CD4-positive, alpha-beta T cell treated with Interleukin-15 for 4 hours (primary cell): ENCODE measurements around the gene SNN.

ENCODE experiments used
- DNase-seq: peaks from one replicate; pipeline ENCODE4 v3.0.0-alpha.2; 2020; ENCODE audit warnings: low spot score

SNN gene

DNA sequence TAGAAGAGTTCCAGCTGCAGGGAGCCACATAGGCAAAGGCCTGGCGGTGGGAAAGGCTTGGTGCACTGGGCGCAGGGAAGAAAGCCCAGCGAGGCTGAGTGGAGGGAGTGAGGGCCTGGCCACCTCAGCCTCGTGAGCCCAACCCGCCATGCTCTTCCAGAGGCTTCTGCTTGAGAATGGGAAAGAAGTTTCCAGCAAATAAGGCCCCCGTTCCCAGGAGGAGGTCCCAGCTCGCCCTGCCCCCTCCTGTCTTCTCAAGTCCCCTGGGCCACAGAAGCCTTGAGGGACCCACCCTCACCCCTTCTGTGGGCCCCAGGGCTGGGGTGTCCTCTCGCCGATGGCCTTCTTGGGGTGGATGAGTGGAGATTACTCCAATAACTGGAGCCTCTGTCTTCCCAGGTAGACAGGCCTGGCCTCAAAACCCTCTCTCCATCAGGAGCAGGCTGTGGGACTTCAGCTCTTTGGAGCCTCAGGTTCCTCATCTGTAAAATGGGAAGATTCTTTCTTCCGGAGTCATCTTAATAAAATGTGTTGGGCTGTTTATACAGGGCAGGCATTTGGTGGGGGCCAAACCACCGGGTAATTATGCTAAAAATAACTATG is 933 bp upstream of the SNN start:
- no peak for DNase-seq

DNA sequence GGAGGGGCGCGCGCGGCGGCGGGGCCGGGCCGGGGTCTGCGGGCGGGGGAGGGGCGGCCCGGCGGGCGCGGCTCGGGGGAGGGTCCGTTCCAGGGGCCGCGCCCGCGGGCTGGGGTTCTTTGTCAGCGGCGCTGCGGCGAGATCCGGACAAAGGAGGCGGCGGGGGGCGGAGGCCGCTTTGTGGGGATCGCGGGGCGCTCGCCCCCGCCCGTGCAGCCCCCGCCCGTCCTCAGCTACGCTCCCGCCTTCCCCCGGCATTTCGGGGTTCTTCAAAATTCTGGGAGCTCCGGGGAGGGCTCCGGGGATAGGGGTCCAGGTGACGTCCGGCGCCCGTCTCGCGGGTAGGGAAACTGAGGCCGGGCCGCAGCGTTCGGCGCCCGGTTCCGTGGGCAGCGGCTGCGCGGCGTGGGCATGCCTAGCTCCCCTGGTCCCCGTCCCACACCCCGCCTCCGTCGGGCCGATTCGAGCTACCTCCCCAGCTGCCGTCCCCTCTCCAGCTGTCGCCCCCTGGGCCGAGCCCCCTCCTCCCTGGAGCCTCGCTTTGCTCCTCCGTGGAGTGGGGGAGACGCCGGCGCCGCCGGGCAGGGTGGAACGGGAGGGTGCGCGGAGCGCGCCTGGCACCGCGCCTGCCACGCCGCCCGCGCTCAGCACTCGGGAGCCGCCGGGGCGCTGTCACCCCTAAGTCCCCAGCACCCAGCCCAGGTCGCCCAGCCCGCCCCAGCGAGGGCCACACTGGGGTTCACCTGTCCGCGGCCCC is 546 bp downstream of the SNN start:
- DNase-seq: no peak

GRCh38 chr16:11669380-11670146 is 1.3 kb downstream of the SNN start:
- DNase-seq: no peak

DNA sequence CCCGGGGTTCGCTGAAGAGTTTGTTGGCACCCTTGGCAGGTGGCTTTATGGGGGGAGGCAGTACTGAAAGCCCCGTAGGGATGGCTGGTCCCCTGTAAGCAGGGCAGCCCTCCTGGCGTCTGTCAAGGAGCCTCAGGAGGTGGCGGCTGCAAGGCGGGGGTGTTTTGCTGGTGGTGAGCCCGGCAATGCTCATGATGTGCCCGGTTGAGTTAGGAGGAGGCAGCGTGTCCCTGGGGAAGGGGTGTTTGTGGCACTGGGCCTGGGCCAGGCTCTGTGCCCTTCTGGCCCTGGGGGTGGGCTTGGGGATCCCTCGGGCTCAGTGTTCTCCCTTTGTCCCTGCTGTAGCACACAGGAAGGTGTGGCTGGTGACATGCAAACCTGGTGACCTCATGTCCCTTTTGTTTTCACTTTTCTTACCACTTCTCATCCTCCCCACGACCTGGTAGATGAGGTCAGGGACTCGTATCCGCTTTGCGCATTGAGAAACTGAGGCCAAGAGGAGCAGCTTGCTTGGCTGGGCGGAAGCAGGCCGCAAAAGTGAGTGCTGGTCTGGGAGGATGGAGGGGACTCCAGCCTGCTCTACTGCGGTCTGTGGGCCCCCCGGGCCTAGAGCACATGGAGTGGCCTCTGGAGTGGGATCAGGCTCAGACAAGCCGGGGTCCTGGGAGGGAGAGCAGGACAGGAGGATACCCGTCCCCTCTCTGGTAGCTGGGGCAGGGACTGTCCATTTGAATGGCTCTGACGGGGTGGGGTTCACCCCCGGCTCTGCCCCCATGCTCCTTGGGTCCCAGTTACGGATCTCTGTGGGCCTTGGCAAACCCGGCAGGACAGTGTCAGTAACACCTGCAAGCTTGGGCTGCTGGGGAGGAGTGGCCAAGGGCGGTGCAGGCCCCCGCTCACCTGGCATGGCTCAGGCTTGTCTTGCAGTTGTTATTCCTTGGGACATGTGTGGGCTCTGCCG is 2.2 kb downstream of the SNN start:
- DNase-seq: peak; percentile 25

GRCh38 chr16:11671271-11671670 is 3.0 kb downstream of the SNN start:
- DNase-seq: no peak

DNA sequence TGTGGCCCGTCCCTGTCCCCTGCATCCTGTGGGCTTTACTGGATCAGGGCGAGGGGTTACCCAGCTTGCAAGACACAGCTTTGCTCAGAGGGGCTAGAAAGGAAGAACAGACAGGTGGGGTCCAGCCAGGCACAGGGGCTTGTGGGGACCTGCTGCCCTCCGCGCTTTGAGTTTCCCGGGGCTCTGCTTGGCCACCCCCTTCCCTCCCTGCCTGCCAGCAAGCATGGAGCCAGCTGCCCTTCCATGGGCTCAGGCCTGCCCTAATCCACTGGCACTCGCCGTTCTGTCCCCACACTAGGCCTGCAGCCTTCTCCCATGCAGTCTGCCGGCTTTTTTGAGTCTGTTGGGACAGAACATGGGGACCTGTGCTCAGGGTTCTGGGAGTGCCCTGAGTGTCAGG is 3.4 kb downstream of the SNN start:
- DNase-seq: no peak

DNA sequence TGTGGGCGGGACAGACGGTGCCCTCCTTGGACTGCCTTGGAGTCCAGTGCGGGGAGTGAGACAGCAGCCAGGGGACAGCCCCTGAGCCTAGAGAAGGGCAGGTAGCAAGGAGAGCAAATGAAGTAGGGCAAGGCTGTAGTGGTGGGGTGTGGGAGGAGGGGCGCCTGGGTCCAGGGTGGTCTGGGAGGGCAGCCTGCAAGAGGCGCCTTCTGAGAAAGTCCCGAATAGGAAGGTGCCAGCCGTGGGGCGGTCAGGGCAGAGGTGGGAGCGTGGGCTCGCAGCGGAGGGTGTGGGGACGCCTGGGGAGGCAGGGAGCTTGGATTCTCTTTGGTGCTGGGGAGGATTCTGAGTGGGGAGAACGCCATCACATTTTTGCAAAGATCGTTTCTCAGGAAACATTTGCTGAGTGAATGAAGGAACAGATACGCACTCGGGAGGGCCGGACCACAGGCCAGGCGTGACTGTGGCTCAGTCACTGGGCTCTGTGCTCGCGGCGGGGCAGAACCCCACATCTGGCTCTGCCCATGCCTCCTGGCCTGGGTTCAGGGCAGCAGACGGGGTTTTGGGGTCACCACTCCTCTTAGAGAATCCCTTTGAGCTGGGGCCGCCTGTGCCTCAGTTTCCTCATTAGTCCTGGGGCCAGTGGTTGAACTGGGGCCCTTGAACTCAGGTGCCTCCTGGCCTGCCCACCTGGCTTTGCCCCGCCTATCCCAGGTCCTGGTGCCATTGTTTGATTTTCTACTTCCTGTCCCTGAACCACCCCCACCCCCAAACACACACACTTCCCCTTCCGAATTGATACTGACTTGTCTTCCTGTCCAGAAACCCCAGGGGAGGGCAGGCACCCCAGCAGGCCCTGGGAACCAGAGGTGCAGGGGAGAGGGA is 4.2 kb downstream of the SNN start:
- no peak for DNase-seq

GRCh38 chr16:11673091-11674000 is 5.1 kb downstream of the SNN start:
- no peak for DNase-seq

DNA sequence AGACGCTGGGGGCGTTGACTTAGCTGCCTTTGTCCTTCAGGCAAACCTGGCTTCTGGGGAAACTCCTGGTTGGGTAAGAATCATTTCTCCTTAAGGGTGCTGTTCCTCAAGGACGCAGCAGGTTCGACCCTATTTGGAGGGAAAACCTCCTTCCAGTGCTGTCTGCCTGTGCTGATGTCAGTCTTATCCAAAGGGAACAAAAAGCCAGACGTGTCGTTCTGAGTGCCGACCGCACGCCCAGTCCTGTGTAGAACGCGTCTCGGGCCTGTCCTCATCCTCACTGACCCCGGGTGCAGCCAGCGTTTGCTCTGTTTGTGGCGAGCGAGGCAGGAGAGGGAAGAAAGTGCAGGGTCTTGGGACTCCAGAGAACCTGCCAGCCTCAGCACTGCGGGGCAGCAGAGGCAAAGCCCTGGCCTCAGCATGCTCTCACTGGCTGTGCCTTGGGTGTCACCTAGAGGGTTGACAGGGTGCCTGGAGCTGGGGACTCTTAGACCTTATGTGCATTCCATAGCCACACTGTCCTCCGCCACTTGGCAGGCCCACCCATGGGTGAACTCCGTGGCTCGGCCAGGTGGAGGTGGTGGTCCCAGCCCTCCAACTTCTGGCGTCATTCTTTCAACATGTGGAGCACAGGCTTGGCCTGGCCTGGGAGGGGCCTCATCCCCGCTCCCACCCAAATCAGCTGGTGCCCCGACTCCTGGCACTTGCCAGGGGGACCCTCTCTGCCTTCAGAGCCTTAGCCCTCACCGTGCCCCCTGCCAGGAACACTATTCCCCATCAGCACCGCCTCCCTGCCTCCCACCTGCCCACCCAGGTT is 6.0 kb downstream of the SNN start:
- no peak for DNase-seq

- no peak for DNase-seq
Measured at GRCh38 chr16:11674818-11675560, 6.7 kb downstream of the SNN start.

- no peak for DNase-seq
Measured at GRCh38 chr16:11675561-11676511, 7.6 kb downstream of the SNN start.

DNA sequence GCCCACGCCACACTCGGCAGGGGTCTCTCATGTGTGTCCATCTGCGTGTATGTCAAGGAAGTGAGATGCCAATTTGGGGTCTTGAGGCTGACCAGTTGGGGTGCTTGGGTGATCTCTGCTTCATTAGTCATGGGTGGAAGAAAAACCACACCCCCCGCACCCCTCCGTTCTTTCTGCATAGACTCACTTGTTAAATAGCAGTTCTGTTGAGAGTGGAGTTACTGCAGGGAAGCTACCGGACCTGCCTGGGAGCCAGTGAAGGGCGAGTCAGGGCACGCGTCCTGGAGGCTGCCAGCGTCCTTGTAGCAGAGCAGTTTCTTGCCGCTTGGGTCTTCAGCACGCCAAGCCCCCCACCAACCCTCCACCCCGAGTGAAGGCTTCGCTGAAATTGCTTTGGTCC is 8.5 kb downstream of the SNN start:
- no peak for DNase-seq

DNA sequence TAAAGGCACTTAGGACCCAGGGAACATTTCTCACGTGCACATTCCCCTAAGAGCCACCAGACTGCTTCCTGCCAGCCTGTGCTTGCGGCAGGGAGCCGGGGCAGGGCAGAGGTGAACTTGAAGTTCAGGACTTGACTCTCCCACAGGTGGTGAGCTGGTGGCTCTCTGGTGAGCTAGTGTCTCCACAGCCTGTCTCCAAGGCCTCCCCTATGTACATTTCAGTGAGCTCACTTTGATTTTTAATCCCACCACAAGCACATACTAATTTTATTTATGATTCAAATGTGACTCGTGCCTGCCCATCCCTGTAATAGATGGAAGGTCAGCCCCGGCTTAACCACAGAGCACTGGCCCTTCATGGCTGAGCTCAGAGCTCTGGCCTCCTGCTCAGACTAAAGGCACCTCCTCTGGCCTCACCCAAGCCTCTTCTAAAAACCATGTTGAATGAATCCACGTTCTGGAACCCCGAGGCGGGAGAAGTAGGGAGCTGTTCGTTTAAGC is 9.2 kb downstream of the SNN start:
- DNase-seq: no peak

GRCh38 chr16:11677959-11678881 is 10.0 kb downstream of the SNN start:
- no peak for DNase-seq

- no peak for DNase-seq
Measured at GRCh38 chr16:11679250-11679649, 11.0 kb downstream of the SNN start.
